ENCODE measurements around the gene ATAD3B. TPM values are rescaled to one million over a fixed set of nuclear protein-coding genes. Genes with fewer than 3 reads are reported as not detected.
A peak's percentile ranks its signal among the peaks of the same experiment; 100 is the strongest.
"Not testable (repeated sequence)": the region's sequence is repeated elsewhere in the genome, so short reads cannot be mapped to it uniquely, and the experiment has no call there.

The ATAD3B gene
- total RNA-seq, 1 donor from 2014 or later = 63.0 TPM

DNA sequence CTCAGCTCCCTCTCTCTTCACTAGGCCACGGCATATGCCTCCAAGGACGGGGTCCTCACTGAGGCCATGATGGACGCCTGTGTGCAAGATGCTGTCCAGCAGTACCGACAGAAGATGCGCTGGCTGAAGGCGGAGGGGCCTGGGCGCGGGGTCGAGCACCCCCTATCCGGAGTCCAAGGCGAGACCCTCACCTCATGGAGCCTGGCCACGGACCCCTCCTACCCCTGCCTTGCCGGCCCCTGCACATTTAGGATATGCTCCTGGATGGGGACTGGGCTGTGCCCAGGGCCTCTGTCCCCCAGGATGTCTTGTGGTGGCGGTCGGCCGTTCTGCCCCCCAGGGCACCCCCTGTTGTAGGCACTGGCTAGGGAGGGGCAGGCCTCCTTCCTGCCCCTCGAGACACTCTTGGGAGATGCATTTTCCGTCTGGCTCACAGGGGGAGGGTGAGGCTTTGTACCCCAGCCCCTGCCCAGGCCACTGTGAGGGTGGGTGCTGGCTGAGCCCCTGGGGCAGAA, 24.0 kb downstream of the ATAD3B start:
- H3K9me3 ChIP-seq (ENCODE audit: insufficient read depth, low read depth, low read length); H3K9ac ChIP-seq (ENCODE audit: low read length); DNase-seq (ENCODE audit: low read depth); H2AFZ ChIP-seq (ENCODE audit: low read depth, low read length); H3K4me1 Mint-ChIP-seq (ENCODE audit: low read depth, unreplicated experiment); H3K4me3 Mint-ChIP-seq (ENCODE audit: unreplicated experiment); H3K9me3 Mint-ChIP-seq (ENCODE audit: unreplicated experiment); H4K20me1 ChIP-seq (ENCODE audit: insufficient read depth, low read length); H3K4me1 ChIP-seq (ENCODE audit: insufficient read depth, low read length); H3K4me3 ChIP-seq (ENCODE audit: insufficient read depth, low read depth, low read length); H3K4me2 ChIP-seq (ENCODE audit: low read length); H3K27ac Mint-ChIP-seq (ENCODE audit: unreplicated experiment); H3K27me3 ChIP-seq (ENCODE audit: insufficient read depth, low read length); H3K27me3 Mint-ChIP-seq (ENCODE audit: low read depth, unreplicated experiment); FAIRE-seq; H3K27ac ChIP-seq (ENCODE audit: low read depth, low read length): not testable (repeated sequence)
- peaks cover 21% of the 10 kb centered on the region for H3K36me3 Mint-ChIP-seq (ENCODE audit: low read depth, unreplicated experiment)
- H3K79me2 ChIP-seq (ENCODE audit: insufficient read depth, low read length) = peaks cover 11% of the 10 kb centered on the region
- peaks cover 14% of the 10 kb centered on the region for H3K36me3 ChIP-seq (ENCODE audit: insufficient read depth, low read length)

DNA sequence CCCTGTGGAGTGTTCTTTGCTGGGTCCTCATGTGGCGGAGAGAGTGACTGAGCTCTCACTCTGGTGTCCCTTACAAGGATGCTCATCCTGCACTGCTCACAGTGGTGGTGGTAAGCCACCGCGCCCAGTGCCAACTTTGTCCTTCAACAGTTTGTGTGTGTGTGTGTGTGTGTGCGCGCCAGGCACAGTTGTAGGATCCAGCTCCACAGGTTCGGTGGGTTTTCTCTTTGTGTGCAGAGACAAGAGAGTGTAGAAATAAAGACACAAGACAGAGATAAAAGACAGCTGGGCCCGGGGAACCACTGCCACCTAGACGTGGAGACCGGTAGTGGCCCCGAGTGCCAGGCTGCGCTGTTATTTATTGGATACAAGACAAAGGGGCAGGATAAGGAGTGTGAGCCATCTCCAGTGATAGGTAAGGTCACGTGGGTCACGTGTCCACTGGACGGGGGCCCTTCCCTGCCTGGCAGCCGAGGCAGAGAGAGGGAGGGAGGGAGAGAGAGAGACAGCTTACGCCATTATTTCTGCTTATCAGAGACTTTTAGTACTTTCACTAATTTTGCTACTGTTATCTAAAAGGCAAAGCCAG, 33.3 kb downstream of the ATAD3B start:
- not testable (repeated sequence) for H3K4me1 Mint-ChIP-seq (ENCODE audit: low read depth, unreplicated experiment); FAIRE-seq; H3K4me3 ChIP-seq (ENCODE audit: insufficient read depth, low read depth, low read length); H3K36me3 Mint-ChIP-seq (ENCODE audit: low read depth, unreplicated experiment); H3K36me3 ChIP-seq (ENCODE audit: insufficient read depth, low read length); H3K27me3 Mint-ChIP-seq (ENCODE audit: low read depth, unreplicated experiment); H3K27me3 ChIP-seq (ENCODE audit: insufficient read depth, low read length); H3K9me3 Mint-ChIP-seq (ENCODE audit: unreplicated experiment); H4K20me1 ChIP-seq (ENCODE audit: insufficient read depth, low read length); H3K79me2 ChIP-seq (ENCODE audit: insufficient read depth, low read length); H3K4me2 ChIP-seq (ENCODE audit: low read length); H3K9ac ChIP-seq (ENCODE audit: low read length); H3K9me3 ChIP-seq (ENCODE audit: insufficient read depth, low read depth, low read length); H3K27ac ChIP-seq (ENCODE audit: low read depth, low read length); H3K4me1 ChIP-seq (ENCODE audit: insufficient read depth, low read length)
- peak overlapping the region; percentile 1 for H2AFZ ChIP-seq (ENCODE audit: low read depth, low read length)
- H3K4me3 Mint-ChIP-seq (ENCODE audit: unreplicated experiment) = peak overlapping the region; percentile 54
- TF ChIP-seq, protein P1, sequence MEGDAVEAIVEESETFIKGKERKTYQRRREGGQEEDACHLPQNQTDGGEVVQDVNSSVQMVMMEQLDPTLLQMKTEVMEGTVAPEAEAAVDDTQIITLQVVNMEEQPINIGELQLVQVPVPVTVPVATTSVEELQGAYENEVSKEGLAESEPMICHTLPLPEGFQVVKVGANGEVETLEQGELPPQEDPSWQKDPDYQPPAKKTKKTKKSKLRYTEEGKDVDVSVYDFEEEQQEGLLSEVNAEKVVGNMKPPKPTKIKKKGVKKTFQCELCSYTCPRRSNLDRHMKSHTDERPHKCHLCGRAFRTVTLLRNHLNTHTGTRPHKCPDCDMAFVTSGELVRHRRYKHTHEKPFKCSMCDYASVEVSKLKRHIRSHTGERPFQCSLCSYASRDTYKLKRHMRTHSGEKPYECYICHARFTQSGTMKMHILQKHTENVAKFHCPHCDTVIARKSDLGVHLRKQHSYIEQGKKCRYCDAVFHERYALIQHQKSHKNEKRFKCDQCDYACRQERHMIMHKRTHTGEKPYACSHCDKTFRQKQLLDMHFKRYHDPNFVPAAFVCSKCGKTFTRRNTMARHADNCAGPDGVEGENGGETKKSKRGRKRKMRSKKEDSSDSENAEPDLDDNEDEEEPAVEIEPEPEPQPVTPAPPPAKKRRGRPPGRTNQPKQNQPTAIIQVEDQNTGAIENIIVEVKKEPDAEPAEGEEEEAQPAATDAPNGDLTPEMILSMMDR (IDR thresholded peaks at IDR 0.05; ENCODE audit: insufficient read depth, low read depth, low read length) = peak; percentile 24
- DNase-seq (ENCODE audit: low read depth) = peak; percentile 6
- H3K27ac Mint-ChIP-seq (ENCODE audit: unreplicated experiment) = peak overlapping the region; percentile 50

DNA sequence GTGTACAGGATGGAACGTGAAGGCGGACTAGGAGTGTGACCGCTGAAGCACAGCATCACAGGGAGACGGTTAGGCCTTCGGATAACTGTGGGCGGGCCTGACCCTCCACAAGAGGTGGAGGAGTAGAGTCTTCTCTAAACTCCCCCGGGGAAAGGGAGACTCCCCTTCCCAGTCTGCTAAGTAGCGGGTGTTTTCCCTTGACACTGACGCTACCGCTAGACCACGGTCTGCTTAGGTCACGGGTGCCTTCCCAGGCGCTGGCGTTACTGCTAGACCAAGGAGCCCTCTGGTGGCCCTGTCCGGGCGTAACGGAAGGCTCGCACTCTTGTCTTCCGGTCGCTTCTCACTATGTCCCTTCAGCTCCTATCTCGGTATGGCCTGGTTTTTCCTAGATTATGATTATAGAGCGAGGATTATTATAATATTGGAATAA, 33.8 kb downstream of the ATAD3B start:
- H3K9me3 Mint-ChIP-seq (ENCODE audit: unreplicated experiment); H3K4me1 ChIP-seq (ENCODE audit: insufficient read depth, low read length); H3K4me1 Mint-ChIP-seq (ENCODE audit: low read depth, unreplicated experiment); H3K27me3 Mint-ChIP-seq (ENCODE audit: low read depth, unreplicated experiment); H3K9me3 ChIP-seq (ENCODE audit: insufficient read depth, low read depth, low read length); H3K27ac ChIP-seq (ENCODE audit: low read depth, low read length); H3K36me3 Mint-ChIP-seq (ENCODE audit: low read depth, unreplicated experiment); H3K27ac Mint-ChIP-seq (ENCODE audit: unreplicated experiment); DNase-seq (ENCODE audit: low read depth); H4K20me1 ChIP-seq (ENCODE audit: insufficient read depth, low read length); H3K79me2 ChIP-seq (ENCODE audit: insufficient read depth, low read length); H3K36me3 ChIP-seq (ENCODE audit: insufficient read depth, low read length); H3K4me3 Mint-ChIP-seq (ENCODE audit: unreplicated experiment); H3K27me3 ChIP-seq (ENCODE audit: insufficient read depth, low read length); H2AFZ ChIP-seq (ENCODE audit: low read depth, low read length); FAIRE-seq; H3K9ac ChIP-seq (ENCODE audit: low read length); H3K4me2 ChIP-seq (ENCODE audit: low read length); H3K4me3 ChIP-seq (ENCODE audit: insufficient read depth, low read depth, low read length): not testable (repeated sequence)

DNA sequence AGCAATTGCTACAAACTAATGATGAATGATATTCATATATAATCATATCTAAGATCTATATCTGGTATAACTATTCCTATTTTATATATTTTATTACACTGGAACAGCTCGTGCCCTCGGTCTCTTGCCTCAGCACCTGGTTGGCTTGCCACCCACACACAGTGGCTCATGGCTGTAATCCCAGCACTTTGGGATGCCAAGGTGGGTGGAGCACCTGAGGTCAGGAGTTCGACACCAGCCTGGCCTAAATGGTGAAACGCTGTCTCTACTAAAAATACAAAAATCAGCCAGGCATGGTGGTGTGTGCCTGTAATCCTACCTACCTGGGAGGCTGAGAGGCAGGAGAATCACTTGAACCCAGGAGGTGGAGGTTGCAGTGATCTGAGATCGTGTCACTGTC, 34.2 kb downstream of the ATAD3B start:
- H3K27me3 Mint-ChIP-seq (ENCODE audit: low read depth, unreplicated experiment); H3K27ac Mint-ChIP-seq (ENCODE audit: unreplicated experiment); H3K36me3 ChIP-seq (ENCODE audit: insufficient read depth, low read length); H3K27ac ChIP-seq (ENCODE audit: low read depth, low read length); H2AFZ ChIP-seq (ENCODE audit: low read depth, low read length); H3K27me3 ChIP-seq (ENCODE audit: insufficient read depth, low read length); H3K79me2 ChIP-seq (ENCODE audit: insufficient read depth, low read length); DNase-seq (ENCODE audit: low read depth); H3K4me1 ChIP-seq (ENCODE audit: insufficient read depth, low read length); H3K9me3 Mint-ChIP-seq (ENCODE audit: unreplicated experiment); H3K9ac ChIP-seq (ENCODE audit: low read length); H3K9me3 ChIP-seq (ENCODE audit: insufficient read depth, low read depth, low read length); FAIRE-seq; H3K4me1 Mint-ChIP-seq (ENCODE audit: low read depth, unreplicated experiment); H3K4me2 ChIP-seq (ENCODE audit: low read length); H4K20me1 ChIP-seq (ENCODE audit: insufficient read depth, low read length); H3K4me3 ChIP-seq (ENCODE audit: insufficient read depth, low read depth, low read length); H3K36me3 Mint-ChIP-seq (ENCODE audit: low read depth, unreplicated experiment); H3K4me3 Mint-ChIP-seq (ENCODE audit: unreplicated experiment): not testable (repeated sequence)
